ENCODE data around the gene PPARA.
"Not testable (repeated sequence)": the region's sequence is repeated elsewhere in the genome, so short reads cannot be mapped to it uniquely, and the experiment has no call there.

DNA sequence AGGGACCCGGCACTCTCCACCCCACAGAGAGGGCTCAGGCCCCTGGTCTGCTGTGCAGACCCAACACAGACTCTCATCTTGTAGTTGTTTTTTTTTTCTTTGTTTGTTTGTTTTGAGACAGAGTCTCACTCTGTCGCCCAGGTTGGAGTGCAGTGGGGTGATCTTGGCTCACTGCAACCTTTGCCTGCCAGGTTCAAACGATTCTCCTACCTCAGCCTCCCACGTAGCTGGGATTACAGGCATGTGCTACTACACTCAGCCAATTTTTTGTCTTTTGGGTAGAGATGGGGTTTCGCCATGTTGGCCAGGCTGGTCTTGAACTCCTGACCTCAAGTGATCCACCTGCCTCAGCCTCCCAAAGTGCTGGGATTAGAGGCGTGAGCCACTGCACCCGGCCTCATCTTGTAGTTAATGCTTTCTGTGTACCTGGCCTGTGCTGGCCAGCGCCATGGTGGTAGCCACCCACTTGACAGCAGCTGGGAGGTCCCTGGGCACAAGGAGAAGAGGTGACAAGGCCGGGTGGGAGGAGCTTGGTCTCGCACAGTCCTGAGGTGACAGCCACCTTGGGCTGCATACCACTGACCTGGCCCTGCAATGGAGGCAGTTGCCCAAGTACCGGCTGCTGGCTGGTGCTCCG lies 18.0 kb upstream of the PPARA start:
- not testable (repeated sequence) for TF ChIP-seq CTCF (IDR thresholded peaks at IDR 0.05; ENCODE audit: insufficient read depth, low read length); POLR2AphosphoS5 (IDR thresholded peaks at IDR 0.05; ENCODE audit: low read depth); REST (IDR thresholded peaks at IDR 0.05; ENCODE audit: insufficient replicate concordance, low read depth); SPI1 (IDR thresholded peaks at IDR 0.05; ENCODE audit: borderline replicate concordance, low read depth)
